GM21515 (cell line): ENCODE results near the gene NGB.
"Not testable (repeated sequence)": the region's sequence is repeated elsewhere in the genome, so short reads cannot be mapped to it uniquely, and the experiment has no call there.

Experiments
- ATAC-seq: cut with Tn5 transposase; IDR thresholded peaks from one replicate; pipeline ENCODE4 v1.9.1; 2021; ENCODE audit not compliant: unreplicated experiment

The NGB gene

DNA sequence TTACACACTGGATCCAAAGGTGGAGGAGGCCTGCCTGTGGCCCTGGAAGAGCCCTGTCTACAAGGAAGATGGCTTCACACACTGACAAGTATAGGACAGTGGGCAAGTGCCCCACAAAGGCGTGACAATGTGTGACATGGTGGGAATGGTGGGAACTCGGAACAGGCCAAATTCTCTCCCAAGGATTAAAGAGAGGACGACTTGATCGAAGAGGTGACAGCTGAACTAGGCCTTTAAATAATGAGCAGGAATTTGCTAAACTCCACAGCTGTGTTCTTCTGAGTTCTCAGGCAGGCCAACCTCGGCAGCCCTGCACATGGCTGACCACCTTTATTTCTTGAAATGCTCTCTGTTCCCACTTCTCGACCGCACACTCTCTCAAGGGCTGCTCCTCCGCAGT is 25.9 kb upstream of the NGB start:
- no peak for ATAC-seq

DNA sequence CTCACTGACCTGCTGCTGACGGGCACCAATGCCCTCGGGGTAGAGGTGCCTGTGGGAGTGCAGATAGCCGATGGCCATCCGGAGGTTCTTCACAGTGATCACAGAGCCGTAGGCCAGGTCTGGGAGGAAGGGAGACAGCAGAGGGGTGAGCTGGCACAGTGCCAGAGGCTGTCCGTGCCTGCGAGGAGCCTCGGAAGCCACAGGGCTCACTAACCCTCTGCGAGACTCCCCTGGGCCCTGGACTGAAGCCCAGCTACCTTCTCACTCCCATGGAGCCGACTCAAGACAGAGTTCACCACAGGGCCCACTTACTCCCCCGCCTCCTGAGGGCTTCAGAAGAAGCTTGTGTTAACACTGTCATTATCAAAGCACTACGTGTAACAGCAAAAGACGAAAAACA is 25.1 kb upstream of the NGB start:
- no peak for ATAC-seq

DNA sequence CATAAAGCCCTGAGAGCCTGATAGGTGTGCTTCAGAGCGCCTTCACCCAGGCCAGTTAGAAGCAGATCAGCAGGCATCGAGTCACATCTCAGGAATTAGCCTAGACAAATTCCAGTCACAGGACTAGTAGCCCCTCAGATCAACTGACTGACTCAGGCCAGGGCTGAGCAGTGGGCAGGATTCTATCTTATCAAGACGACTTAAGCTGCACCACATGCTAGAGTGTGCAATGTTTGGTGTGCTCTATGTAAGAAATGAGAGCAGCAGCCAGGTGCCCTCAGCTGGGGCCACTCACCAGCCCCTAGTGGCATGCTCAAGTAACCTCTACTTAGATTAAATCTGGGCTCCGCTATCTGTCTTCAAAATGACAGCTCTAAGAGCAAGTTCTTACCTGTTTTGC is 19.7 kb upstream of the NGB start:
- ATAC-seq = no peak

DNA sequence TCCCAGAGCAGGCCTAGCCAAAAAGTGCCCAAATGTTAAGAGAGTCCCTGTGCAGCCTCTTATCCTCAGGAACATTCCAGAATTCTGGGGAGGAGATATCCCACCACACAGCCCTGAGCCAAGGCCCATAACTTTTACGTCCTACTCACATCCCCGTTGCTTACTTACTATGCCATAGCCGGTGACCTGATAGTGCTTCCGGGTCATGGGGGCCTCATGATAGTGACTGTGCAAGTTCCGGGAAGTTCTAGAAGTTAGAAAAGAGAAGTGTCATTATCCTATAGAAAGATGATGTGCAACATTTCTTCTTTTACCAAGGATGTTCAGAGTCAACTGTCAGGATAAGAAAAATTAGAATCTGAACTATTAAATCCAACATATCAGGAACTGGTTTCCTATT is 15.6 kb upstream of the NGB start:
- ATAC-seq = no peak

DNA sequence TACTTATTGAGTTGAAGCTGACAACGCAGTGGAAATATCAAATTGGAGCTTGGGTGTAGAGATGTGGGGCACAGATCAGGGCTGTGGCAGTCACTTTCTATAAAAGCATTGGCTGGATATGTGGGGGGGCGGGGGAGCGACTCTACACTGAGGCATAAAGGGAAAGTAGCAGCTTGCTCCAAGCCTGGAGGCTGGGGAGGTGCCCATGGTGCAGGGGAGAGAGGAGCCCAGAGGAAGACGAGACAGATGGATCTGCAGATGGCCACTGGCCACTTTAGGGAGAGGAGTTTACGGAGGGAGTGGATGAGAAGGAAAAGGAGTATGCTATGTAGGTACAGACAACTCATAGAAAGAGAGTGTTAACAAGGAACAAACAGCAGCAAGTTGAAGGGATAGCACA is 13.5 kb upstream of the NGB start:
- no peak for ATAC-seq

DNA sequence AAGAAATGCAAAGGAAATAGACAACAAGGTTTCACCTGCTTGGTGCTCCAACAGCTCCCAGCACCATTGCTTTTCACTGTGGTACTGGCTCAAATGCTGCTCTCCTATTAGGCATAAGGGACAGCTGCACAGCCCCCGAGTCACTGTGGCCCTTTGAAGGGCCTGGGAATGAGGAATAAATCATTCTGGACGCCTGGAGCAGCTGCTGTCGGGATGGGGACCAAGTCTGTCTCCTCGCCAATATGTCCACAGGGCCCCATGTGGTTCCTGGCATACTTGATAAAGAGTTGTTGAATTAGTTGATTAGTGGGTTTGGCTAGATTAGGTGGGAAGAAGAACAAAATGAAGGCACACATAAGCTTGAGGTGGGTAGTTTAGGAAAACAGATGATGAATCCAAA is 13.1 kb upstream of the NGB start:
- ATAC-seq = no peak

DNA sequence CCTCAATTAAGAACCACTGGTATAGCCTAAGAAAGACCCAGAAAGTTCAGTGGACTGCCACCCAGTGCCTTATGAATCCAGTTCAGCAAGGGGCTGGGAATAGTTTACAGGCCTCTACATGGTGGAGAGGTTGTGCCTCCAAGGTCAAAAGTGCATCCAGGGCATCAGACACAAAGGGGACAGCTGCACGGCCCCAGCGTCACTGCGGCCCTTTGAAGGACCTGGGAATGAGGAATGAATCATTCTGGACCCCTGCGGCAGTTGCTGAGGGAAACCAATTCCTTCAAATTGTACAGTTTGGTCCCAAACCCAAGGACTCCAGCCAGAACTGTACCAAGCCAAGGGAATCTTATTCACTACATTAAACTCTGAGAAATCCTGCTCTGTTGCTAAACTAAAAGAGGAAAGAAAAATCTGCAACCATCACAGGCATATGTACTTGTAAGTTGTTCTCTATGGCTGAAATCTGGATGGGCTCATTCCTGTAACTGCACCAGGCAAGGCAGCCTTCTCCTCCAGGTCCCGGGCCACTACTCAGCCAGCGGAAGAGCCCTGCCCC is 10.9 kb upstream of the NGB start:
- no peak for ATAC-seq

DNA sequence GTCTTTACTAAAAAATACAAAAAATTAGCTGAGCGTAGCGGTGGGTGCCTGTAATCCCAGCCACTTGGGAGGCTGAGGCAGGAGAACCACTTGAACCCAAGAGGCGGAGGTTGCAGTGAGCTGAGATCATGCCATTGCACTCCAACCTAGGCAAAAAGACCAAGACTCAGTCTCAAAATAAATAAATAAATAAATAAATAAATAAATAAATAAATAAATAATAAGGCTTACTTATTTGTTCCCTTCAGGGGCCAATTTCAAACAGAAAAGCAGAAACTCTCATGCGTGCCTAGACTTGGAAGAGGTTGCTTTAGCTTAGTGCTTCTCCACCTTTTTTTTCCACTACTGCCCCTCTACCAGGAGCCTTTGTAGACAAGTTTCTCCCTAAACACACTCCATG is 9.9 kb upstream of the NGB start:
- ATAC-seq = not testable (repeated sequence)

DNA sequence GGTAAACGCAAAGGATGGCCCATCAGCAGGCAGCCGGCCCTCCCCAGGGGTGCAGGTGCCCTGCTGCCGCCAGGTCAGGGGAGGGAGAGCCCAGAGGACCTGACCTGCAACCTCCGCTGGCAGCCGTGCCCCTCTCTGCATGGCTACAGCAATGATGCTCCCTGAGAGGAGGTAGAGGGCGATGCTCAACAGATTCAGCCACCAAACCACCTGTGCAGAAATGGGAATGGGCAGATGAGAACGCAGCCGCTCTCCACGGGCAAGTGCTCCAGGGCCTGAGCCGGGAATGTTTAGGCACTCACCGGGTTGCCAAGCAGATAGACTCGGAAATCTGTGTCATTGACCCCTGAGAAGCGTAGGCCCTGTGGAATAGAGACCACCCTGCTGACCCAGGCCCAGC is 8.7 kb upstream of the NGB start:
- no peak for ATAC-seq

DNA sequence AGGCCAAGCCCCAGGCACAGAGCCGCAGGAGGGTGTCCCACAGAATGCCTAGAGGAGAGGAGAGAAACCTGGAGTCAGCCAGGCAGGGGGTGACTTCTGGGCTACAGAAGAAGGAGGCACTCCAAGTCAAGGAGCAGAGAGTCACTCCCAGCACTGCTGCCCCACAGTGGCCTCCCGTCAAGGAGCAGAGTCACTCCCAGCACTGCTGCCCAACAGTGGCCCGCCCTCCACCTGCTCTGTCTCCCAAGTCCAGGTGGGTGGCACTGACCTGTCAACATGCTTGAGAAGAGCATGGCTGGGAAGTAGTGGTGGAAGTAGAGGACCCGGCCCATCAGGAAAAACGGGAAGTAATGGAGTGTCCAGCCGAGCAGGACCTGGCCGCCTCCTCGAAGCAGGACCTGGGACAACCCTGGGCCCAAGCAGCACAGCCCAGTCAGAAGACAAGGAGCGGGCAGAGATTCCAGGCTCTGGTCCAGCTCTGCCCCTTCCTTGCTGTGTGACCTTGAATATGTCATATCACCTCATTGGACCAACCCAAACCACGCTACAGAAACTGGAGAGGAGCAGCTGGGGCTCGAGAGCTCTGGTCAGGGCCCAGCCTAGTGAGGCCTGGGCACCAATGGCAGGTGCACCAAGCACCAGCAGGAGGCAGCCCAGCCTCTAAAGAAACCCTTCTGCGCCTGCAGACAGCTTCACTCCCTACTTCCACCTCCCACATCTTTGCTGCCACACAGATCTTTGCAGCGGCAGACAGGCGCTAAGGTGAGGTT is 7.6 kb upstream of the NGB start:
- no peak for ATAC-seq

DNA sequence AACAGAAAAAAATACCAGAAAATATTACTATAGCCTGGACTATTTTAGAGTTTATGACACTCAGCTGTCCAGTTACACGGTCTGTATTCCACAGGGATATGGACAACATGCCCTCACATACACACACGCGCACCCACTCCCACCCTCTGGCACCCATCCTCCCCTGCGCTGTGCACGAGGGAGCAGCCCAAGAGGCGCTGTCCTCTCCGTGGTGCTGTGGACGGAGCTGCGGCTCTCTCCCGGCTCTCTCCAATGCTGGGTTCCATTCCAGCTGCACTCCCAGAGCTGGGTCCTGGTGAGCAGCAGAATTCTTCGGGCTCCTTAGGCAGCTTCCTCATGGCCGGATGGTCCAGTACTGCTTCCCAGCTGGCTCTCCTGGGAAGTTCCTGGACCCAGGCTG is 6.0 kb upstream of the NGB start:
- ATAC-seq = no peak

DNA sequence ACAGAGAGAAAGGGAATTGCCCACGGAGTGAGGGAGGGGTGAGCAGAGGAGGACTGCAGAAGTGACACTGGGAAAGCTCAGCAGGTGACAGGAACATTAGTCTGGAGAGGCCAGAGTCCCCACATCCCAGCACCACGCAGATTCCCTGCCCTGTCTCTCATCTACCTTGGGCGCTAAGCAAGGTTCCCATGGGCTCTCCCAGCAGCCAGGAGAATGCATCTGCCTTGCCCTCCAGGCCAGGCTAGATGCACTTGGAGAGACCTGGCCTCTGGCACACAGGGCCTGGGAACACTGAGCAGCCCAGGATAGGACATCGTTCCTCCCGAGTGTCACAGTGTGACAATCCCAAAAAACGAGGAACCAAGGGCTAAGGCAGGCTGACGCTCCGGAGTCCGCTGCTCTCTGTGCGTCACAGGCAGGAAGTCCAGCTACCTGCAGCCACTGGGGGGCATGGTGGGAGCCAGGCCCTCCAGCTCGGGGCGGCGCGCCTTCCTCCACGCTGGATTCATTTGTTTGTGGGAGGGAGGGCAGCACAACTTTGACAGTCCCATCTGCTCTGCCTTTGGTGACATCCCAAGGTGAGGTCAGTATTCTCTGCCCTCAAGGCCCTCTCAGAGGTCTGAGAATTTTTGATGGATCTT is 5.4 kb upstream of the NGB start:
- ATAC-seq = no peak

DNA sequence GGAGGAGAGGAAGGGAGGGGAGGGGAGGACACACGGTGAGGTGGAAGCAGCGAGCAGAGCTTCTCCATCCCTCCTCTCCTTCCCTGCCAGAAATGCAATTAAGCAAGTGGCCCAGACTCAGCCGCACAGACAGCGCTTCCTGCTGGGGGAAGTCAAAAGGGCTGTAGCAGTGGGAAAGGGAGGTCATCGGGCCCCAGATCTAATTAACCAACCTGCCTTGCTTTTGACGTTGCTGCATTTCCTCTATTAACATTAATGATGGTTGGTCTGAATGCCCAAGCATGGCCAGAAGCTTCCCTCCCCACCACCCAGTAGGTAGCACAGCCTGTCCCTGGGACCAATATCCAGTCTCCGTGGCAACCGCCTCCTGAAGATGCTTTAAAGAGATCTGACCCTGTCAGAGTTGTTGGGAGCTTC is 4.6 kb upstream of the NGB start:
- ATAC-seq = no peak

DNA sequence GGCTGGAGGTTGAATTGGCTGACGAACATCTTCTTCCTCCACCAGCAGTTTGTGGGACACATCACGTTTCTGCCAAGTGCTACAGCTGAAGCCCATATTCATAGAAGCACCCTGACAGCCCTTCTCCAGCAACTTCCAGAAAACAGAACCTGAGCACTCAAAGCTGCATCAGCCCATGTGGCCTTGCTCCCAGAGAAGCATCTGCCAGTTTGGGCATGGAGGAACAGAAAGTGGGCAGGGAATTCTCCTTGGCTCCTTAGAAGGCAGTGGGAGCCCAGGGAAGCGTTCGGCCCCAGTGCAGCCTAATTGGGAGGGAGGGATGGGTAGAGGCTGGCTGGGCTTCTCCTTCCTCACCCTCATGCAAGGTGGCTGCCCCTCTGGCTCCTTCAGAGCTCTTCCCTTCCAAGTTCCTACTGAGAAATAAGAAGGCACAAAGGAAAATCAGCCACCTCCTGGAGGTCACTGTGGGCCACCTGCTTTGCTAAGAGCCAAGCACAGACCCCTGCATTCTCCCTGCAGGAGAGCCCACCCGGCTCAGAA is 4.1 kb upstream of the NGB start:
- no peak for ATAC-seq

DNA sequence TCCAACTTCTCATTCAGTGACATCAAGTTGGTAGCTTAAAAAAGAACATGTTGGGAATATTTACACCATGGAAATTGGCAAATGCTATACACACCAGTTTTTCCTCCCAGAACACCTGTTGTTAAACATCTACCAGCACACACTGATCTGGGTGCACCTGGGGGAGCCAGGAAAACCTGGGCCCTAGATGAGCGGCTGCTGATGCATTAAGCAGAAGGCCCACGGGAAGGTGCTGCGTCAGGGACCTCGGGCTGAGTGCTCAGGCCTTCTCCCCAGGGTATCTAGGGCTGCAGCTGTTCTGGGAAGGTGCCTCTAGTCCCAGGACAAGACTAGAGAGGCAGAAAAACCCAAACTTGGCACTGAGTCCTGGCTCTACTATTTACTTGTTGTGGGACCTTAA is 2.8 kb upstream of the NGB start:
- no peak for ATAC-seq

DNA sequence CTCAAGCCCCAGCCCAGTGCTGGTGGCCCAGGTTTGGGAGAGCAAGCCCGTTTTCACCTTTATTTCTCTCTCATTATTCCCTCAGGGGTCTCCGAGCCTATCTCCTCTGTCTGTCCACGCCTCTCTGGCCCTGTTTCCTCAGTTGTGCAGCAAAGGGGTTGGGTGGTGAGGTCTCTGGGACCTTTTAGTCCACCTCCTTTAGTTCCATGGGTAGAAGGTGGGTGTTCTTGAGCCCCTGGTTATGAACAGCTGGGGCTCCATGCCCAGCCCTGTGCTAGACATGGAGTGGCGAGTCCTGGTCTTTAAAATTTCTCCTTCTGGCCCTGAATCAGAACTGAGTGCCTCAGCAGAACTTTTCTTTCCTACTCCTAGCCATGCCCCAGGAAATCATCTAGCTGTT is 1.3 kb upstream of the NGB start:
- no peak for ATAC-seq

DNA sequence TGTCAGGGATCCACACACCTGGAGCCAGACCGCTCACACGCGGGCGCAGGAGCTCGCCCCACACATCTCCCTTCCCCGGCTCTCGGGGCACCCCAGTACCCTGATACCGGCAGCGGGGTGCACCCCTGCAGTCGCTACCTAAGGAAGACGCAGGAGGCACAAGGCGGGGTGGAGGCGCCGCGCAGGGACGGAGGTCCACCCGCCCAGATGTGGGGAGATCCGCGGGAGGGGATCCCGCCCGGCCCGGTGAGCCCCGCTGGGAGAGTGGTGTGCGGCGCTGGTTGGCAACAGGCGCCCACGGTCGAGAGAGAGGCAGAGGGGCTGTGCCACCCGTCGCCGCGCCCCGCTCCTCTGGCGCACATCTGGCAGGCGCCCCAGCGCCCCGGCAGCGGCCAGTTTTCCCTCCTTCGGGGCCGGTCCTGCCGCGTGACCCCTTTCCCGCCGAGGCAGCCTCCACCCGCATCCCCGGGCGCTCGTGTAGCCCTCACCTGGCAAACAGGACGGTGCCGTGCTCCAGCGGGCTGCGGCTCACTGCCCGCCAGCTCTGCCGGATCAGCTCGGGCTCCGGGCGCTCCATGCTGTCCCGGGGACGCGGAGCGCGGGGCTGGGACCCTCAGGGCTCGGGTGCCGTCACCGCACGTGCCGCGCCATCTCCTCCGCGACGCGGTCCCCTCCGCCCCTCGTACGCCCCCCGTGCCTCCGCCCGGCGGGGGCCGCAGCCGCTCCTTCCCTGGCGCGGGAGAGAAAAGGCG is 469 bp downstream of the NGB start:
- no peak for ATAC-seq

DNA sequence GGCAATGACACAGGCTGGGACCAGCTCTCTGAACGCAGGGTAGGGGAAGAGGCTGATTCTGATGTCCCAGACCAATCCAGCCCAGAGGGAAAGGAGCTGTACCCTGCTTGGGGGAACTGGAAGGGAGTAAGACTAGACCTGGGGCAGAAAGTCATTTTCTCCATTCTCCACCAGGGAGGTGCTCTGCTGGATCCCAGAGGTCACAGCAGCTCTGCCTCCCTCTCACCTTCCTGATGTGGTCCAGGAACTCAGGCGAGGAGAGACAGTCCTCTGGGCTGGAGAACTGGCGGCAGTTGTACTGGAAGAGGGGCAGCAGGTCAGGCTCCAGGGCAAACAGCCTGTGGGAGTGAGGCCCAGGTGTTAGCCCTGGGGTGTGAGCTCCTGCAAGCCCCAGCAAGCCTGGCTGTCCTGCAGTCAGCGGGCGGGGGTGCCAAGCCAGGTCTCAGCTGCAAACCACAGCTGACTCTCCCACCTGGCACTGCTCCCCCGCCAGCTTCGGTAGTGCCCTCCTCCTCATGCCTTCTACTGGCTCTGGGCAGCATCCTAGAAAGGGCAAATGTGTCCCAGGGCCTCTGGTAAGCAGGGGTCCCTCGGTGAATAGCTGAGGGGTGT is 1.9 kb downstream of the NGB start:
- ATAC-seq = no peak

DNA sequence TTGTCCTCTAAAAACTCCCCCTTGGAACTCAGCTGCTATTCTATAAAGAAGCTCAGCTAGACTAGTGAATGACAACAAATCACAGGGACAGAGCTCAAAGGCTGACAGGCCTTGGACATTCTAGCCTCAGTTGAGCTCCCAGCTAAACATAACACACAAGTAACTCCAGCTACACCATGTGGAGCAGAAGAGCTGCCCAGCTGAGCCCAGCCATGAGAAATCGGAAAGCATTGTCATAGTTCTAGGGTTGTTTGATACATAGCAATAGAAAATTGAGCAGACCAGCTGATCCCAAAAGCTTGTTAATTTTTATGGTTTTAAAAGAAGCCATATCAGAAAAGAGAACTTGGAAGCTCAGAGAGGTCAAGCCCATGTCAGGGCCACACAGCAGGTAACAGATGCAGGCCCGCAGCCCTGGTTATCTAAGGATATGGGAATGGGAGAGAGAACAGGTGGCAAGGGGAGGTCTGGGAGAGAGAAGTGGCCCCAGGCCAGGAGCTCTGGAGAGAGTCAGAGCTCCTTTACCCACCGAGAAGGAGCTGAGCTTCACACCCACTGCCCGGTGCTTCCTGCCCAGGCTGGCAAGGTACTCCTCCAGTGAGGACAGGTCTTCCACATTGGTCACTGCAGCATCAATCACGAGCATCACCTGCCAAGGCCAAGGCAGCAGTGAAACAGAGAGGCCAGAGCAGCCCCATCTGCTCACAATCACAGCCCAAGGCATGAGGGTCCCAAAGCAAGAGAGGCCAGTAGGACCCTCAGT is 2.9 kb downstream of the NGB start:
- ATAC-seq = no peak

DNA sequence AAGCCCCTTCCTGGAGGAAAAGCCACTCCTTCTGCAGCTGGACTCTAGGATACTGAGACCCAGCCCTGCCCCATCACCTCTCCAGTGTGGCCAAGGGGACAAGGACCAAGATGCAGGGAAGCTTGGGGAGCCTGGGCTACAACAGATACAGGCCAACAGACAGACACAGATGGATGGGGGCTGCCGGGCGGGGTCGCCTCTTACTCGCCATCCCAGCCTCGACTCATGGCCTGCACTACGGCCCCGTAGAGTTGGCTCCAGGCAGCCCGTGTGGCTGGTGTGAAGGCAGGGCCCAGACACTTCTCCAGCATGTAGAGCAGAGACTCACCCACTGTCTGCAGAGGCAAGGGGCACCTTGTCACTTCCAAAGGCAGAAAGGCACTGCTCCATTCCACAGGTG is 4.7 kb downstream of the NGB start:
- no peak for ATAC-seq
